GM12878 (cell line): Measurements from ENCODE around the gene CACNA2D2. TPM values are rescaled to one million over a fixed set of nuclear protein-coding genes. Genes with fewer than 3 reads are reported as not detected.

Experiments used
- ATAC-seq: fragments of 200-7000 bp; cut with Tn5 transposase; 3 replicates; pipeline ENCODE4 v1.9.1; 2020; ENCODE audit warnings: mild to moderate bottlenecking, moderate library complexity
- BruUV-seq: library from RNA; stranded (reverse); fragments of 400-500 nt; replicated peaks from 2 replicates; lab custom pipeline; 2021; lab: Mats Ljungman, UMichigan
- CTCF ChIA-PET: fragments of 300-600 bp; sonication (Branson Sonifier 250); formaldehyde crosslinking; extraction: SDS; loops from one replicate; lab custom pipeline; 2021; ENCODE audit warnings: inconsistent platforms; lab: Yijun Ruan, JAX
- POLR2A ChIA-PET: fragments of 350-600 bp; formaldehyde crosslinking; extraction: SDS; loops from one replicate; lab custom pipeline; 2021; ENCODE audit warnings: inconsistent platforms; lab: Charles Lee
- RAD21 ChIA-PET: fragments of 300-600 bp; sonication (Branson Sonifier 250); formaldehyde crosslinking; loops from one replicate; lab custom pipeline; 2023; ENCODE audit warnings: antibody characterized with exemption; ENCODE audit not compliant: unreplicated experiment; lab: Charles Lee
- SMC1A ChIA-PET: fragments of 300-600 bp; sonication (Branson Sonifier 250); formaldehyde crosslinking; loops from one replicate; lab custom pipeline; 2023; ENCODE audit not compliant: unreplicated experiment, uncharacterized antibody; lab: Charles Lee
- DNase-seq: peaks from one replicate; pipeline ENCODE4 v3.0.0-alpha.2; 2011; ENCODE audit warnings: low read depth, low spot score
- FAIRE-seq: peaks from 3 replicates; lab custom pipeline; 2011; peaks lifted over from hg19 to GRCh38; lab: Jason Lieb, UNC
- H2AFZ ChIP-seq: 2 replicates; pipeline ENCODE4 v1.6.0; 2011; ENCODE audit warnings: low read depth, low read length, control low read depth; ENCODE audit not compliant: control insufficient read depth
- H3K27ac ChIP-seq: 2 replicates; pipeline ENCODE4 v1.5.1; 2011; ENCODE audit warnings: control low read depth; ENCODE audit not compliant: control insufficient read depth, insufficient read depth
- H3K27me3 ChIP-seq, 2 experiments: replicated peaks in 1 of 2; 2 replicates each; pipeline versions ENCODE4 v1.6.0 to v1.6.1; 2011; ENCODE audit warnings: low read length in 1 of 2; ENCODE audit not compliant: control insufficient read depth in 2 of 2, insufficient read depth in 2 of 2
- H3K36me3 ChIP-seq, 2 experiments: 2 replicates each; pipeline ENCODE4 v1.5.1; 2011; ENCODE audit warnings: low read length in 1 of 2; ENCODE audit not compliant: control insufficient read depth in 2 of 2, insufficient read depth in 2 of 2
- H3K4me1 ChIP-seq: 2 replicates; pipeline ENCODE4 v1.6.1; 2011; ENCODE audit warnings: mild to moderate bottlenecking, low read length, moderate library complexity, mixed read lengths; ENCODE audit not compliant: control insufficient read depth, insufficient read depth
- H3K4me2 ChIP-seq: 2 replicates; pipeline ENCODE4 v1.6.0; 2011; ENCODE audit warnings: control low read depth; ENCODE audit not compliant: control insufficient read depth, insufficient read depth
- H3K4me3 ChIP-seq: fragments of 200-600 bp; sonication (generic); 2 replicates; pipeline ENCODE4 v1.5.1; 2016
- H3K79me2 ChIP-seq: 2 replicates; pipeline ENCODE4 v1.6.0; 2011; ENCODE audit warnings: low read length; ENCODE audit not compliant: control insufficient read depth, insufficient read depth
- H3K9ac ChIP-seq: 2 replicates; pipeline ENCODE4 v1.8.0; 2011; ENCODE audit warnings: low read length, control low read depth, mixed read lengths; ENCODE audit not compliant: control insufficient read depth, insufficient read depth
- H3K9me3 ChIP-seq: replicated peaks from 3 replicates; pipeline ENCODE4 v1.5.1; 2011; ENCODE audit warnings: mild to moderate bottlenecking, low read length; ENCODE audit not compliant: control insufficient read depth, insufficient read depth
- H4K20me1 ChIP-seq: 2 replicates; pipeline ENCODE4 v1.6.0; 2011; ENCODE audit not compliant: control insufficient read depth, insufficient read depth
- ATF3 ChIP-seq: IDR thresholded peaks from 2 replicates; pipeline ENCODE4 v1.6.1; 2011; ENCODE audit warnings: low read depth, mild to moderate bottlenecking, low read length, moderate library complexity, borderline replicate concordance; ENCODE audit errors: extremely low read depth
- CBX3 ChIP-seq: fragments of 200-600 bp; sonication (generic); IDR thresholded peaks from 2 replicates; pipeline ENCODE4 v1.6.1; 2016; ENCODE audit warnings: low read depth, borderline replicate concordance
- CUX1 ChIP-seq: IDR thresholded peaks from 2 replicates; pipeline ENCODE4 v1.6.1; 2012; ENCODE audit warnings: improper control_type of control experiment, low read depth, low read length; ENCODE audit not compliant: insufficient replicate concordance
- IRF4 ChIP-seq: IDR thresholded peaks from 2 replicates; pipeline ENCODE4 v1.6.1; 2011; ENCODE audit warnings: low read depth, low read length
- MEF2A ChIP-seq: IDR thresholded peaks from 2 replicates; pipeline ENCODE4 v1.6.1; 2011; ENCODE audit warnings: low read depth, mild to moderate bottlenecking, low read length, moderate library complexity; ENCODE audit not compliant: insufficient read depth
- MTA2 ChIP-seq: fragments of 450-650 bp; IDR thresholded peaks from 2 replicates; pipeline ENCODE4 v1.6.1; 2016; ENCODE audit warnings: low read depth, mild to moderate bottlenecking, moderate library complexity
- NBN ChIP-seq: fragments of 450-650 bp; IDR thresholded peaks from 2 replicates; pipeline ENCODE4 v1.6.1; 2016
- NFYB ChIP-seq: IDR thresholded peaks from 2 replicates; pipeline ENCODE4 v1.6.1; 2011; ENCODE audit warnings: low read depth, mild to moderate bottlenecking, low read length, improper control_type of control experiment, moderate library complexity; ENCODE audit not compliant: insufficient read depth
- PML ChIP-seq: IDR thresholded peaks from 2 replicates; pipeline ENCODE4 v1.6.1; 2012; ENCODE audit warnings: low read length, inconsistent platforms
- POLR2A ChIP-seq: IDR thresholded peaks from 2 replicates; pipeline ENCODE4 v1.6.1; 2011; ENCODE audit warnings: low read depth, mild to moderate bottlenecking, low read length
- POLR2AphosphoS2 ChIP-seq: IDR thresholded peaks from 2 replicates; pipeline ENCODE4 v1.6.1; 2011; ENCODE audit warnings: low read depth, mild to moderate bottlenecking, low read length, improper control_type of control experiment, moderate library complexity
- SREBF2 ChIP-seq: IDR thresholded peaks from 2 replicates; pipeline ENCODE4 v1.6.1; 2012; ENCODE audit warnings: mild to moderate bottlenecking, low read length
- STAT1 ChIP-seq: fragments of 450-650 bp; conservative IDR thresholded peaks from 2 replicates; pipeline ENCODE4 v1.6.1; 2014; ENCODE audit warnings: antibody characterized with exemption, mild to moderate bottlenecking
- TAF1 ChIP-seq: IDR thresholded peaks from 2 replicates; pipeline ENCODE4 v1.6.1; 2011; ENCODE audit warnings: mild to moderate bottlenecking, low read depth, low read length, borderline replicate concordance
- TCF7 ChIP-seq: IDR thresholded peaks from 2 replicates; pipeline ENCODE4 v1.6.1; 2014; ENCODE audit warnings: antibody characterized with exemption, borderline replicate concordance
- ZNF622 ChIP-seq: fragments of 450-650 bp; IDR thresholded peaks from 2 replicates; pipeline ENCODE4 v1.6.1; 2017; ENCODE audit warnings: mild to moderate bottlenecking, inconsistent platforms
- WGBS: methylation state at CpG from one replicate; pipeline ENCODE4 v1.1.6; 2016; ENCODE audit warnings: low lambda C conversion rate; ENCODE audit not compliant: insufficient replicate concordance, insufficient coverage; ENCODE audit errors: missing lambda C conversion rate; 5-methylcytosine and 5-hydroxymethylcytosine counted together
- in situ Hi-C: fragments of 300-500 bp; cut with MboI; formaldehyde crosslinking; loops from 9 replicates; pipeline ENCODE4 v1.14.3; 2018; ENCODE audit warnings: mixed read lengths
- intact Hi-C: fragments of 100-400 bp; cut with micrococcal nuclease; formaldehyde crosslinking; loops from one replicate; pipeline ENCODE4 v1.14.2; 2022; ENCODE audit not compliant: unreplicated experiment
- polyA plus RNA-seq, 11 experiments: library from polyadenylated mRNA; depleted of rRNA in 4 of 11; unstranded in 6 of 11; stranded (reverse) in 5 of 11; fragments of >200 nt; fragmentation: Nextera tagmentation in 4 of 11; fragmentation: Illumina TruSeq in 1 of 11; extraction: Ambion mirVana in 4 of 11; extraction: Trizol in 1 of 11; gene quantifications; 1 replicate in 1 of 11; 2 replicates in 10 of 11; pipeline versions ENCODE4 v1.2.1 to v1.2.3, GENCODE V29; 2011 to 2016; ENCODE audit warnings: inconsistent platforms in 2 of 11, missing spikeins in 2 of 11, low read depth in 1 of 11
- total RNA-seq, 4 experiments: library from RNA; depleted of rRNA in 3 of 4; stranded (reverse); fragments of >200 nt in 3 of 4; fragmentation: Illumina TruSeq in 1 of 4; extraction: Trizol in 1 of 4; gene quantifications; 2 replicates each; pipeline versions ENCODE4 v1.2.1 to v1.2.3, GENCODE V29; 2013 to 2021
- TF ChIP-seq, protein P1 (sequence below): IDR thresholded peaks from 2 replicates; pipeline ENCODE4 v1.6.1; 2012; ENCODE audit warnings: mild to moderate bottlenecking, low read depth, low read length

CACNA2D2 gene
- total and polyA plus RNA-seq, 10 of the 15 experiments (the other 5 are each of a cell fraction or from before 2014, with no cell fraction given), result 0.03 to 0.07 TPM; not detected in 8

GRCh38 chr3:50467919-50468318 is 35.5 kb downstream of the CACNA2D2 start (continued):
- TF ChIP-seq TAF1, result no peak
- TF ChIP-seq MTA2, result no peak
- TF ChIP-seq, all 136 proteins: peak for 0

DNA sequence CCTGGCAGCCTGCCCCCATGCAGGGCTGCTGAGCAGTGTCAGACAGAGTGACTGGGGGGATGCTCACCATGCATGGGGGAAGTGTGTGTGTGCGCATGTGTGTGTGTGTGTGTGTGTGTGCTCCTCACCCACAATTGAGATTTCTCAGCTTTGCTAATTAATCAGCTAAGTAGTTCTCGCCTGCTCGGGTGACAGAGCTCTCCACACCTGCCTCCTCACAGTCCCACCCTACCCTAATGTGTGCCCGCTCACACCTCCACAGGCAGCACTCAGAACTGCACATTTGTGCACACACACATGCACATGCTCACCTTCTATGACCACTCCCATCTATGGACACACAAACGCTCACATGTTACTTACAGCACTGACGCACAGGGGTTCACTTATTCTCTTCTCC is 37.3 kb downstream of the CACNA2D2 start:
- BruUV-seq, result no TSS peak
- CTCF ChIA-PET, result no interaction called here
- POLR2A ChIA-PET, result no interaction called here
- H3K4me1 ChIP-seq, result no peaks in the 10 kb centered on the region
- no peaks in the 10 kb centered on the region for H3K79me2 ChIP-seq
- SMC1A ChIA-PET, result no interaction called here
- H3K4me3 ChIP-seq, result no peak overlapping the region
- RAD21 ChIA-PET, result no interaction called here
- no peak overlapping the region for H3K9ac ChIP-seq
- 23% methylated on average over 5 of the region's 6 CpGs for WGBS
- no peak for DNase-seq
- H4K20me1 ChIP-seq, result no peaks in the 10 kb centered on the region
- H3K27me3 ChIP-seq, result peaks cover 0 to 5% of the 10 kb centered on the region in 2 experiments; a peak in 3 of 4 replicates
- intact Hi-C loops (no loop called here), in situ Hi-C loops (no loop called here)
- no peaks in the 10 kb centered on the region for H3K36me3 ChIP-seq
- H3K27ac ChIP-seq, result no peak overlapping the region
- H3K4me2 ChIP-seq, result no peak overlapping the region
- no peak for FAIRE-seq
- H2AFZ ChIP-seq, result no peak overlapping the region
- no peaks in the 10 kb centered on the region for H3K9me3 ChIP-seq
- peak; percentile 79 for ATAC-seq
- TF ChIP-seq IRF4 (no peak), POLR2A (no peak), ATF3 (no peak), ZNF622 (no peak), PML (no peak), NBN (no peak), NFYB (no peak), TCF7 (no peak), MEF2A (no peak), CBX3 (no peak), SREBF2 (no peak), CUX1 (no peak), POLR2AphosphoS2 (no peak), STAT1 (no peak)
- TF ChIP-seq, protein P1, sequence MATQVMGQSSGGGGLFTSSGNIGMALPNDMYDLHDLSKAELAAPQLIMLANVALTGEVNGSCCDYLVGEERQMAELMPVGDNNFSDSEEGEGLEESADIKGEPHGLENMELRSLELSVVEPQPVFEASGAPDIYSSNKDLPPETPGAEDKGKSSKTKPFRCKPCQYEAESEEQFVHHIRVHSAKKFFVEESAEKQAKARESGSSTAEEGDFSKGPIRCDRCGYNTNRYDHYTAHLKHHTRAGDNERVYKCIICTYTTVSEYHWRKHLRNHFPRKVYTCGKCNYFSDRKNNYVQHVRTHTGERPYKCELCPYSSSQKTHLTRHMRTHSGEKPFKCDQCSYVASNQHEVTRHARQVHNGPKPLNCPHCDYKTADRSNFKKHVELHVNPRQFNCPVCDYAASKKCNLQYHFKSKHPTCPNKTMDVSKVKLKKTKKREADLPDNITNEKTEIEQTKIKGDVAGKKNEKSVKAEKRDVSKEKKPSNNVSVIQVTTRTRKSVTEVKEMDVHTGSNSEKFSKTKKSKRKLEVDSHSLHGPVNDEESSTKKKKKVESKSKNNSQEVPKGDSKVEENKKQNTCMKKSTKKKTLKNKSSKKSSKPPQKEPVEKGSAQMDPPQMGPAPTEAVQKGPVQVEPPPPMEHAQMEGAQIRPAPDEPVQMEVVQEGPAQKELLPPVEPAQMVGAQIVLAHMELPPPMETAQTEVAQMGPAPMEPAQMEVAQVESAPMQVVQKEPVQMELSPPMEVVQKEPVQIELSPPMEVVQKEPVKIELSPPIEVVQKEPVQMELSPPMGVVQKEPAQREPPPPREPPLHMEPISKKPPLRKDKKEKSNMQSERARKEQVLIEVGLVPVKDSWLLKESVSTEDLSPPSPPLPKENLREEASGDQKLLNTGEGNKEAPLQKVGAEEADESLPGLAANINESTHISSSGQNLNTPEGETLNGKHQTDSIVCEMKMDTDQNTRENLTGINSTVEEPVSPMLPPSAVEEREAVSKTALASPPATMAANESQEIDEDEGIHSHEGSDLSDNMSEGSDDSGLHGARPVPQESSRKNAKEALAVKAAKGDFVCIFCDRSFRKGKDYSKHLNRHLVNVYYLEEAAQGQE, result no peak
